ENCODE data around the gene MYCBP.
A peak's percentile ranks its signal among the peaks of the same experiment; 100 is the strongest.

GRCh38 chr1:38891753-38892152, 18.6 kb upstream of the MYCBP start:
- TF ChIP-seq CTCF (IDR thresholded peaks at IDR 0.05; ENCODE audit: low read depth, low read length, missing input control) (peak; percentile 1), YY1 (IDR thresholded peaks at IDR 0.05) (no peak), EGR1 (IDR thresholded peaks at IDR 0.05; ENCODE audit: low read depth in 2 of 2) (no peak)

Data from liver (tissue), 3 donors.